KG1 (cell line): Measurements from ENCODE around the gene KCNK13.
"Not testable (repeated sequence)": the region's sequence is repeated elsewhere in the genome, so short reads cannot be mapped to it uniquely, and the experiment has no call there.

Experiments
- DNase-seq: peaks from one replicate; lab custom pipeline; 2025; lab: John Stamatoyannopoulos, UW

KCNK13 gene

DNA sequence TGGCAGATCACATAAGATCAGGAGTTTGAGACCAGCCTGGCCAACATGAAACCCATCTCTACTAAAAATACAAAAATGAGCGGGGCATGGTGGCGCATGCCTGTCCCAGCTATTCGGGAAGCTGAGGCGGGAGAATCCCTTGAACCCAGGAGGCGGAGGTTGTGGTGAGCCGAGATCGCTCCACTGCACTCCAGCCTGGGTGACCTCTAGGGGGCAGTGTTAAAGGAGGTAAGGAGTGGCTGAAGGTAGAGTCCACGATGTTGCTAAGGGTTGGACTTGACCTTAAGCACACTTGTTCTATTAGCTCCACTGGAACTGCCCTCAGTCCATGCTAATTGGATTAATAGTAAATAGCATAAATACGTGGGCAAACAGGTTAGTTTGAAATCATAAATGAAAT is 132.1 kb downstream of the KCNK13 start:
- DNase-seq, result no peak

DNA sequence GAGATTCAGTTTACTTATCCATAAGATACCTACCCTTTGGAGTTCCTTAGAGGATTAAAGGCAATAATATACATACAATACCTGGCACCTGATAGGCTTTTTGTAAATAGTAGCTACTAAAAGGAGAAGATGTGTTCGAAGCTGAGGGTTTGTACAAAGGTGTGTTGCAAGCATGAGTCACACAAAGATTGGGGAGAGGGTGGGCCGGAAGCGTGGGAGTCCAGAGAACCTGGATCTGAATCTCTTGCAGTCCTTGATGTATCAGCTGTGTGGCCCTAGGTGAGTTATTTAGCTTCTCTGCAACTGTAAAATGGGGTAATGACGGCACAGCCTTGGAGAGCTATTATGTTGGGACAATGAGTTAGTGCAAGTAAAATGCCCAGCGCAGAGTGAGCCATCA is 132.9 kb downstream of the KCNK13 start:
- DNase-seq, result no peak

DNA sequence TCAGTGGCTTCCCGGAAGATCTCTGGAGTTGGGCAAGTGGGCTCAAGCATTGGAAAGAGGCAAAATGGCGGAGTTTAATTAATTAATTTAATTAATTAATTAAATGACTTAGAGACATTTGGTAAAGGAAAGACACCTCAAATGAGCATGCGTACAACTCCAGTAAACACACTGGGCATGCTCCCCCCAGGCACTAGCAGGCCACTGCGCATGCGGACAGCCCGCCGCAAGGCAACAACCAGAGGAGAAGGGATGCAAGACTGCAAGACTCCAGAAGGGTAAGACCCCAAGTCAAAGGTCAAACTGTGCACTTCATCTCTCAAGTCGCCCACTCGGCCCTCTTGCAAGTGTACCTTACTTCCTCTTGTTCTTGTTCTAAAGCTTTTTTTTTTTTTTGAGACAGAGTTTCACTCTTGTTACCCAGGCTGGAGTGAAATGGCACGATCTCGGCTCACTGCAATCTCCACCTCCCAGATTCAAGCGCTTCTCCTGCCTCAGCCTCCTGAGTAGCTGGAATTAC is 136.8 kb downstream of the KCNK13 start:
- no peak for DNase-seq

DNA sequence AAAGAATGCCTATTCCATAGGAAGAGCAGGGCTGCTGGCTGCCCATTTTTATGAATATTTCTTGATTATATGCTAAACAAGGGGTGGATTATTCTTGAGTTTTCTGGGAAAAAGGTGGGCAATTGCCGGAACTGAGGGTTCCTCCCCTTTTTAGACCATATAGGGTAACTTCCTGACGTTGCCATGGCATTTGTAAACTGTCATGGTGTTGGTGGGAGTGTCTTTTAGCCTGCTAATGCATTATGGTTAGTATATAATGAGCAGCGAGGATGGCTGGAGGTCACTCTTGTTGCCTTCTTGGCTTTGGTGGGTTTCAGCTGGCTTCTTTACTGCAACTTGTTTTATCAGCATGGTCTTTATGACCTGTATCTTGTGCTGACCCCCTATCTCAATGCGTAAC is 138.8 kb downstream of the KCNK13 start:
- not testable (repeated sequence) for DNase-seq

DNA sequence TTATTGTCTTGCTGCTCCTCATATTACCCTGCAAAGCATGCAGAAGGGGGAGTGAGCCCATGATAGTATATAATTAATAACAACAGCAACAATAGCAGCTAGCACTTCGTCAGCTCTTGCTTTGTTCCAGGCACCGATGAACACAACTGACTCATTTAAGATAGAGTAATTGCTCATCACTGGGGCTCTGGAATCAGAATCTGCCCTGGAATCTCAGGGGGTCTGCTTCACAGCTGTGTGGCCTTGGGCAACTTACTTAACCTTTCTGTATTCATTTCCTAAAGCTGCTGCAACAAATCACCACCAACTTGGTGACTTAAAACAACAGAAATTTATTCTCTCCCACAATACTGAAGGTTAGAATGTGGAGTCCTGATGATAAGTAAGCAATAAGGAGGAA is 139.6 kb downstream of the KCNK13 start:
- no peak for DNase-seq

DNA sequence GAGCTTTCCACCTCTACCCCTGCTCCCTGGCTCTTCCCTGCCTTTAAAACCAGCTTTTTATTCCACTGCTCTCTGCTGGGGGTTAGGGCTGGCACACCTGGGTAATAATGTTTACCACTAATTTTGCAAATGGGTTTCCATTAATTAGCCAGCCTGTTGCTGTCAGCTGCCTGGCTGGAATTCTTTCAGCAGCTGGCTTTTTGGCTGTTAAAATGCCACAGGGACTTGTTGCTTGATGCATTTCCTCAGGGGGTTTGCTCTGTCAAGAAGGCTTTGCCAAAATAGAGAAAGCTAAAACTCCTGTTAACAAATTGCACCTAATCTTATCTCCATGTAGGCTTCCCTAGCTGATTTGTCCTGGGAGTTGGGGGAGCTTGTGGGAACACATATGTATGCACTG is 142.7 kb downstream of the KCNK13 start:
- DNase-seq, result no peak

DNA sequence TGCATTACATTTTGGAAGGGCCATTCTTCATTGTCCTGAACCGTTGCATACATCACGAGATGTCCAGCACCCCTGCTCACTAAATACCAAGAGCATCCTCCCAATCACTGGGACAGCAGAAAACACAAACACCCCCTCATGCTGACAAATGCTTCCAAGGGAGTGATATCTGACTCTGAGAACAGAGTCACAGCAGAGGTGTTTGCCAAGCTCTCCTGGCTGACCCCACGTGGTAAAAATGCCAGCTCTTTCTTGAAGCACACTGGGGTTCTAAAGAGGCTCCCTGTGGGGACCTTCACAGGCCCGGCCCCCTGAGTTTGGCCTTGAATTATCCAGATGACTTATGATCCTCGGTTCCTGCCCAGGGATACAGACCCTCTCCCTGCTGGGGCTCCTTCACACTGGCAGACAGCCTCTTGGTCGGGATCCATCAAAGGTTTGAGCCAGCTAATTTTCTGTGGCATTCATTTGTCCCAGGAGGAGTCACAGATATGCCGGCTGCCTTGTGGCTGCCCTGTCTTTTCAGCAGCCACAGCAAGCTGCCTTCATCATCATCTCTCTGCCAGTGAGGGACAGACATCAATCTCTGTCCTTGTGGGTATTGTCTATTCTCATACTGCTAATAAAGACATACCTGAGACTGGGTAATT is 151.4 kb downstream of the KCNK13 start:
- no peak for DNase-seq

DNA sequence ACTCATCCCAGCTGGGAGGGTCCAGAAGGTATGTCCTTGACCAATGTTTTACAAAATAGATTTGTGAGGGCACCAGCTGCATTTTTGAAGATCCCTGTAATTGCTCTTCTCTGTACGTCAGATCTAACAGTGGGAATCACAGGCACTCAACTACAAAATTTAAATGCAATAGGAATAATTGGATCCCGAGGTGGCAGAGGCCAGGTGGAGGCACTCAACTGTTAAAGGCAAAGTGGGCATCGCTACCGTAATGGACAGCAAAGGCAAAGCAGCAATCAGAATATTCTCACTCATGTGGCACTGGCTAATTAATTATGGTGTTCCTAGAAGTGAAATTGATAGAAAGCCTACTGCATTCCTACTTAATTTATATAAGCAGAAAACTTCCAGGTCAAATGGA is 166.7 kb downstream of the KCNK13 start:
- no peak for DNase-seq

DNA sequence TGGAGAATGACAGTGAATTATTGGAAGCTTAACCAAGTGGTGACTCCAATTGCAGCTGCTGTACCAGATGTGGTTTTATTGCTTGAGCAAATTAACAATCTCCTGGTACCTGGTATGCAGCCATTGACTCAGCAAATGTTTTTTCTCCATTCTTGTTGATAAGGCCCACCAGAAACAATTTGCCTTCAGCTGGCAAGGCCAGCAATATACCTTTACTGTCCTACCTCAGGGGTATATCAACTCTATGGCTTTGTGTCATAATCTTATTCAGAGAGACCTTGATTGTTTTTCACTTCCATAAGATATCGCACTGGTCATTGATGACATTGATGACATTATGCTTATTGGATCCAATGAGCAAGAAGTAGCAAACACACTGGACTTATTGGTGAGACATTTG is 168.1 kb downstream of the KCNK13 start:
- DNase-seq, result not testable (repeated sequence)
